H9 (cell line): Measurements from ENCODE around the gene RIMBP2. TPM values are rescaled to one million over a fixed set of nuclear protein-coding genes. Genes with fewer than 3 reads are reported as not detected.

Experiments
- DNase-seq: peaks from one replicate; pipeline ENCODE4 v3.0.0-alpha.2; 2017
- H2AFZ ChIP-seq: one replicate; pipeline ENCODE4 v1.6.1; 2013; ENCODE audit warnings: mild to moderate bottlenecking, low read length, control low read depth, moderate library complexity
- H2AK5ac ChIP-seq: 2 replicates; pipeline ENCODE4 v1.6.1; 2013; ENCODE audit warnings: low read length, control low read depth, mixed read lengths; ENCODE audit not compliant: insufficient read length
- H2BK120ac ChIP-seq: one replicate; pipeline ENCODE4 v1.6.1; 2013; ENCODE audit warnings: low read depth, mild to moderate bottlenecking, low read length, control low read depth, inconsistent platforms; ENCODE audit not compliant: poor library complexity, severe bottlenecking
- H2BK12ac ChIP-seq: 2 replicates; pipeline ENCODE4 v1.6.1; 2013; ENCODE audit warnings: low read length, control low read depth, mixed read lengths, low read depth; ENCODE audit not compliant: insufficient read length
- H2BK15ac ChIP-seq: 2 replicates; pipeline ENCODE4 v1.6.1; 2013; ENCODE audit warnings: low read depth, low read length, control low read depth
- H2BK20ac ChIP-seq: one replicate; pipeline ENCODE4 v1.6.1; 2013; ENCODE audit warnings: low read depth, mild to moderate bottlenecking, low read length, control low read depth, inconsistent platforms; ENCODE audit not compliant: poor library complexity, severe bottlenecking
- H2BK5ac ChIP-seq: 2 replicates; pipeline ENCODE4 v1.6.1; 2013; ENCODE audit warnings: low read length, control low read depth, mixed read lengths; ENCODE audit not compliant: insufficient read length
- H3K14ac ChIP-seq: 2 replicates; pipeline ENCODE4 v1.6.1; 2013; ENCODE audit warnings: low read length, control low read depth; ENCODE audit not compliant: insufficient read depth
- H3K18ac ChIP-seq: 2 replicates; pipeline ENCODE4 v1.6.1; 2013; ENCODE audit warnings: low read depth, mild to moderate bottlenecking, mixed read lengths, low read length, control low read depth; ENCODE audit not compliant: insufficient read length
- H3K23ac ChIP-seq: 2 replicates; pipeline ENCODE4 v1.6.1; 2013; ENCODE audit warnings: low read length, control low read depth, mixed read lengths, low read depth; ENCODE audit not compliant: insufficient read length
- H3K23me2 ChIP-seq: 2 replicates; pipeline ENCODE4 v1.6.1; 2013; ENCODE audit warnings: low read depth, mild to moderate bottlenecking, mixed read lengths, low read length, control low read depth; ENCODE audit not compliant: insufficient read length, poor library complexity, severe bottlenecking
- H3K27ac ChIP-seq: 2 replicates; pipeline ENCODE4 v1.5.1; 2013; ENCODE audit warnings: low read length, control low read depth, mixed read lengths, low read depth; ENCODE audit not compliant: insufficient read length
- H3K27me3 ChIP-seq: 2 replicates; pipeline ENCODE4 v1.6.1; 2013; ENCODE audit warnings: low read length, control low read depth, inconsistent platforms; ENCODE audit not compliant: insufficient read depth
- H3K4ac ChIP-seq: 2 replicates; pipeline ENCODE4 v1.6.1; 2013; ENCODE audit warnings: low read depth, mild to moderate bottlenecking, control low read depth, inconsistent platforms, low read length, moderate library complexity
- H3K4me1 ChIP-seq: 2 replicates; pipeline ENCODE4 v1.6.1; 2013; ENCODE audit warnings: low read length, control low read depth, inconsistent platforms; ENCODE audit not compliant: insufficient read depth
- H3K4me2 ChIP-seq: 2 replicates; pipeline ENCODE4 v1.6.1; 2013; ENCODE audit warnings: low read length, control low read depth, mixed read lengths; ENCODE audit not compliant: insufficient read length, insufficient read depth
- H3K56ac ChIP-seq: 2 replicates; pipeline ENCODE4 v1.6.1; 2013; ENCODE audit warnings: low read depth, mild to moderate bottlenecking, mixed read lengths, low read length, control low read depth; ENCODE audit not compliant: insufficient read length
- H3K79me1 ChIP-seq: 2 replicates; pipeline ENCODE4 v1.6.1; 2013; ENCODE audit warnings: low read depth, mild to moderate bottlenecking, moderate library complexity, low read length, control low read depth, inconsistent platforms; ENCODE audit not compliant: insufficient read depth, poor library complexity, severe bottlenecking
- H3K79me2 ChIP-seq: 2 replicates; pipeline ENCODE4 v1.6.1; 2013; ENCODE audit warnings: low read length, control low read depth, inconsistent platforms; ENCODE audit not compliant: insufficient read depth
- H3K9ac ChIP-seq: 2 replicates; pipeline ENCODE4 v1.6.1; 2013; ENCODE audit warnings: low read length, control low read depth, mixed read lengths; ENCODE audit not compliant: insufficient read length; ENCODE audit errors: extremely low read depth
- H3K9me3 ChIP-seq: one replicate; pipeline ENCODE4 v1.6.1; 2013; ENCODE audit warnings: low read depth, low read length, inconsistent platforms; ENCODE audit not compliant: control insufficient read depth
- H3T11ph ChIP-seq: one replicate; pipeline ENCODE4 v1.6.1; 2013; ENCODE audit warnings: mild to moderate bottlenecking, low read length, control low read depth, inconsistent platforms
- H4K20me1 ChIP-seq: one replicate; pipeline ENCODE4 v1.6.1; 2013; ENCODE audit not compliant: control insufficient read depth, insufficient read length, insufficient read depth
- H4K5ac ChIP-seq: 2 replicates; pipeline ENCODE4 v1.6.1; 2013; ENCODE audit warnings: low read depth, mild to moderate bottlenecking, mixed read lengths, low read length, control low read depth; ENCODE audit not compliant: insufficient read length
- H4K8ac ChIP-seq: replicated peaks from 2 replicates; pipeline ENCODE4 v1.6.1; 2013; ENCODE audit warnings: low read length, control low read depth, mixed read lengths, low read depth; ENCODE audit not compliant: insufficient read length
- H4K91ac ChIP-seq: 2 replicates; pipeline ENCODE4 v1.6.1; 2013; ENCODE audit warnings: low read depth, mild to moderate bottlenecking, moderate library complexity, mixed read lengths, low read length, control low read depth; ENCODE audit not compliant: insufficient read length
- H3K27ac Mint-ChIP-seq, 3 experiments: 2 replicates in 2 of 3; 3 replicates in 1 of 3; pipeline ENCODE4 v1.8.0; 2020 to 2021; ENCODE audit warnings: mixed read lengths in 3 of 3, mild to moderate bottlenecking in 1 of 3, moderate library complexity in 1 of 3
- H3K27me3 Mint-ChIP-seq: 2 replicates; pipeline ENCODE4 v1.8.0; 2021; ENCODE audit warnings: low read depth, mild to moderate bottlenecking, moderate library complexity, mixed read lengths
- H3K36me3 Mint-ChIP-seq, 3 experiments: 2 replicates in 2 of 3; 3 replicates in 1 of 3; pipeline ENCODE4 v1.8.0; 2020 to 2021; ENCODE audit warnings: low read depth in 3 of 3, mixed read lengths in 3 of 3; ENCODE audit not compliant: insufficient read depth in 1 of 3
- H3K4me1 Mint-ChIP-seq, 2 experiments: 2 replicates each; pipeline ENCODE4 v1.8.0; 2020; ENCODE audit warnings: mixed read lengths in 2 of 2
- H3K4me3 Mint-ChIP-seq, 2 experiments: 2 replicates in 1 of 2; 3 replicates in 1 of 2; pipeline ENCODE4 v1.8.0; 2020 to 2021; ENCODE audit warnings: mild to moderate bottlenecking in 2 of 2, mixed read lengths in 2 of 2, moderate library complexity in 1 of 2
- H3K9me3 Mint-ChIP-seq, 2 experiments: 2 replicates in 1 of 2; 3 replicates in 1 of 2; pipeline ENCODE4 v1.8.0; 2020; ENCODE audit warnings: mild to moderate bottlenecking in 2 of 2, mixed read lengths in 2 of 2, moderate library complexity in 1 of 2
- WGBS: extraction: QIAGEN DNeasy Blood & Tissue Kit; methylation state at CpG from one replicate; pipeline ENCODE4 v1.1.7; 2013; ENCODE audit warnings: missing lambda C conversion rate, low lambda C conversion rate, mixed read lengths; ENCODE audit not compliant: insufficient read length; ENCODE audit errors: extremely low coverage; 5-methylcytosine and 5-hydroxymethylcytosine counted together
- total RNA-seq: library from RNA; stranded (reverse); gene quantifications from 2 replicates; pipeline ENCODE4 v1.2.1, GENCODE V29; 2021
- TF ChIP-seq, protein P1 (sequence below): fragments of 200-600 bp; sonication (generic); conservative IDR thresholded peaks from 3 replicates; pipeline ENCODE4 v1.8.0; 2021; ENCODE audit warnings: antibody characterized with exemption, mild to moderate bottlenecking

RIMBP2 gene
- total RNA-seq, 1 experiment from 2014 or later: 0.70 TPM

DNA sequence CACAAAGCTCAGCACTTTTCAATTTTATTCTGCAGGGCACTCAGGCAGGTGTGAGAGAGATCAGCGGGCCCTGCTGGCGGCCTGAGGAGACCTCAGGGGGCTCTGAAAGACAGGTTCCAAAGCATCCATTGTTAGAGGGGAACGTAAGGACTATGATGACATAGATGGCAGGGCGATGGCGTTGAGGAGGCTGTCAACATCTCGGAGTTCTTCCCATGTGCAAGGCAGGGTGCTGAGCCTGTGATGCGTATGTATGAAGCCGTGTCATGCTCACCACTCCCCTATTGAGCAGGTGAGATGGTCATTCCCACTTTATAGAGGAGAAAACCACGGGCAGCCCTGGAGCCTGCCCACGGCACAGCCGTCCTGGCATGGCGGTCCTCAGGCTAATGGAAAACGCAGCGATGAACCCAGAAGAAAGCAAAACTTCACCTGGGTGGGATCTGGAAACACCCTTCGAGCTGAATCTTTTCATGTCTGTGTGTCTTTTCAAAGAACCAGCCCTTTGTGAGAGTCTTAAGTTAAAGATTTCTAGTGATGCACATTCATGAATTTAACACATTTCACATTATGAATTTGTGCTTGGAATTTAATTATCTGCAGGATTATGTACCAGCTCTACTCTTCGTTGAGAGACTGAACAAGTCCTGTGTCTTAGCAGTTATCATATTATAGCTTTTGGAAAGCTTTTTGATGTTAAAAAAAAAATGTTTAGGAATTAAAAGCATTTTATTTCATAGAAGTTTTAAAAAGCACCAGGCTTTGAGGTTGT is 64.7 kb downstream of the RIMBP2 start:
- Histone ChIP-seq H3K4me1 (no peaks in the 10 kb centered on the region), H3K14ac (no peak overlapping the region), H2BK12ac (no peak overlapping the region), H3K9ac (no peak overlapping the region), H3K4me2 (no peak overlapping the region), H2BK15ac (no peak overlapping the region), H2BK20ac (no peak overlapping the region), H3K4ac (no peak overlapping the region), H3T11ph (no peak overlapping the region), H3K9me3 (no peaks in the 10 kb centered on the region), H4K91ac (no peak overlapping the region), H3K23ac (no peak overlapping the region), H2AFZ (no peak overlapping the region), H4K8ac (no peak overlapping the region), H3K79me1 (no peaks in the 10 kb centered on the region), H2AK5ac (no peak overlapping the region), H3K79me2 (no peaks in the 10 kb centered on the region), H3K23me2 (no peaks in the 10 kb centered on the region), H3K27ac (no peak overlapping the region), H3K27me3 (no peaks in the 10 kb centered on the region), H3K18ac (no peak overlapping the region), H4K20me1 (no peaks in the 10 kb centered on the region), H4K5ac (no peak overlapping the region), H2BK120ac (no peak overlapping the region), H2BK5ac (no peak overlapping the region), H3K56ac (no peak overlapping the region)
- Mint-ChIP-seq H3K4me3 (no peak overlapping the region), H3K4me1 (peaks cover 10 to 18% of the 10 kb centered on the region in 2 experiments), H3K9me3 (peaks cover 6 to 7% of the 10 kb centered on the region in 2 experiments; a peak in 4 of 5 replicates), H3K27me3 (peaks cover 6% of the 10 kb centered on the region), H3K36me3 (peaks cover under 1 to 5% (median 2%) of the 10 kb centered on the region in 3 experiments; a peak in 2 of 7 replicates), H3K27ac (no peak overlapping the region)
- no peak for DNase-seq
- WGBS: no CpG with 5 or more reads among the region's 16 CpGs
- TF ChIP-seq, protein P1, sequence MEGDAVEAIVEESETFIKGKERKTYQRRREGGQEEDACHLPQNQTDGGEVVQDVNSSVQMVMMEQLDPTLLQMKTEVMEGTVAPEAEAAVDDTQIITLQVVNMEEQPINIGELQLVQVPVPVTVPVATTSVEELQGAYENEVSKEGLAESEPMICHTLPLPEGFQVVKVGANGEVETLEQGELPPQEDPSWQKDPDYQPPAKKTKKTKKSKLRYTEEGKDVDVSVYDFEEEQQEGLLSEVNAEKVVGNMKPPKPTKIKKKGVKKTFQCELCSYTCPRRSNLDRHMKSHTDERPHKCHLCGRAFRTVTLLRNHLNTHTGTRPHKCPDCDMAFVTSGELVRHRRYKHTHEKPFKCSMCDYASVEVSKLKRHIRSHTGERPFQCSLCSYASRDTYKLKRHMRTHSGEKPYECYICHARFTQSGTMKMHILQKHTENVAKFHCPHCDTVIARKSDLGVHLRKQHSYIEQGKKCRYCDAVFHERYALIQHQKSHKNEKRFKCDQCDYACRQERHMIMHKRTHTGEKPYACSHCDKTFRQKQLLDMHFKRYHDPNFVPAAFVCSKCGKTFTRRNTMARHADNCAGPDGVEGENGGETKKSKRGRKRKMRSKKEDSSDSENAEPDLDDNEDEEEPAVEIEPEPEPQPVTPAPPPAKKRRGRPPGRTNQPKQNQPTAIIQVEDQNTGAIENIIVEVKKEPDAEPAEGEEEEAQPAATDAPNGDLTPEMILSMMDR: no peak
